WTC11 (cell line): Measurements from ENCODE around the gene IFITM10.

Source experiments
- CBFB ChIP-seq: sonication (generic); formaldehyde crosslinking; IDR thresholded peaks from 2 replicates; pipeline ENCODE4 v1.8.1; 2022; ENCODE audit warnings: mild to moderate bottlenecking, low read depth, missing genetic modification reagents
- CTCF ChIP-seq: fragments of 200-600 bp; IDR thresholded peaks from 2 replicates; pipeline ENCODE4 v1.8.0; 2022; ENCODE audit warnings: antibody characterized with exemption
- ESRRA ChIP-seq: sonication (generic); formaldehyde crosslinking; IDR thresholded peaks from 2 replicates; pipeline ENCODE4 v1.8.1; 2022; ENCODE audit warnings: mild to moderate bottlenecking, missing genetic modification reagents, borderline replicate concordance
- FOXJ3 ChIP-seq: sonication (generic); formaldehyde crosslinking; IDR thresholded peaks from 2 replicates; pipeline ENCODE4 v1.9.0; 2021; ENCODE audit warnings: missing genetic modification reagents, mild to moderate bottlenecking, borderline replicate concordance
- IRF2 ChIP-seq: sonication (generic); formaldehyde crosslinking; IDR thresholded peaks from 2 replicates; pipeline ENCODE4 v1.8.0; 2022; ENCODE audit warnings: low read depth, missing genetic modification reagents, borderline replicate concordance
- JAZF1 ChIP-seq: fragments of 250-450 bp; sonication (Bioruptor Pico); IDR thresholded peaks from 2 replicates; pipeline ENCODE4 v1.9.0; 2021; ENCODE audit warnings: moderate library complexity, mild to moderate bottlenecking, inconsistent platforms
- KAT7 ChIP-seq: sonication (generic); formaldehyde crosslinking; IDR thresholded peaks from 2 replicates; pipeline ENCODE4 v1.8.1; 2023; ENCODE audit warnings: missing genetic modification reagents, mild to moderate bottlenecking, borderline replicate concordance
- NR1H2 ChIP-seq: sonication (generic); formaldehyde crosslinking; IDR thresholded peaks from 2 replicates; pipeline ENCODE4 v1.9.0; 2021; ENCODE audit warnings: mild to moderate bottlenecking, moderate library complexity, missing genetic modification reagents
- NR2C2 ChIP-seq: sonication (generic); formaldehyde crosslinking; IDR thresholded peaks from 2 replicates; pipeline ENCODE4 v1.8.0; 2022; ENCODE audit warnings: mild to moderate bottlenecking, missing genetic modification reagents
- PRDM15 ChIP-seq: sonication (generic); formaldehyde crosslinking; IDR thresholded peaks from 2 replicates; pipeline ENCODE4 v1.8.0; 2022; ENCODE audit warnings: missing genetic modification reagents
- ZNF281 ChIP-seq: sonication (generic); formaldehyde crosslinking; IDR thresholded peaks from 2 replicates; pipeline ENCODE4 v1.8.0; 2023; ENCODE audit warnings: mild to moderate bottlenecking, missing genetic modification reagents
- TF ChIP-seq, protein P1 (sequence below): sonication (generic); formaldehyde crosslinking; IDR thresholded peaks from 2 replicates; pipeline ENCODE4 v1.8.1; 2023; ENCODE audit warnings: mild to moderate bottlenecking, moderate library complexity, missing genetic modification reagents
- TF ChIP-seq, protein P2 (sequence below): sonication (generic); formaldehyde crosslinking; IDR thresholded peaks from 2 replicates; pipeline ENCODE4 v1.8.0; 2022; ENCODE audit warnings: mild to moderate bottlenecking, missing genetic modification reagents

DNA sequence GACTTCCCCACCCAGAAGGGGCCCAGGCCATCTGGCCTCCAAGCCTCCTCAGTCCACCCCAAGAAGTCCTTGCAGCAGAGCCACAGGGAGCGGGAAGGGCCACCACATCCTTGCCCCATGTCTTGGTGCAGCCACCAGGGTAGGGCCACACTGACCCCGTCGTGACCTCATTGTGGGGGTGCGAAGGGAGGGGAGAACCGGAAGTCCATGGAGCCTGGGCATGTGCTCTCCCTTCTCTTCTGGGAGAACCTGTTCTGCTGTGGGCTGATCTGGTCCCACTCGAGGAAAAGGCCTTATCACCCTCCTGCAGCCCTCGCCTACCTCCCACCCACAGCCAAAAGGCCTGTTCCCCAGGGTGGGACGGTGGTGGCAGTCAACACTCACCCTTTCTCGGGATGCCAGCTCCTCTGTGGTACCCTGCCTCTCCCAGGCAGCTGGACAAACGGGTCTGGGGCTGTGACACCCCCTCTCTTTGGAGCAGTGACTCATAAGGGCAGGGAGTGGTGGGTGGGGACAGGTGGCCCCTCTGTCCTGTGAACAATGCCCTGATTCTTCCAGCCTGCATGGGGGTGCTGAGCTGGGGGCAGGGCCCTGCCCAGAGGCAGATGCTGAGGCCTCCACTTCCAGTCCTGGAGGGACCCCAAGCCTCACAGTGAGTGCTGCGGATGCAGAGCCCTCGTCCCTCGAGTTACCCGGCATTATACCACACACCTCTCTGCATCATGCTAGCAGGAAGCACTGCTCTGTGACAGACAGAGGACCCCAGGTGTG is 27.9 kb upstream of the IFITM10 start:
- TF ChIP-seq CTCF, result no peak
- TF ChIP-seq NR2C2 (CRISPR knock-in tag), result no peak
- no peak for TF ChIP-seq IRF2 (CRISPR knock-in tag)
- TF ChIP-seq FOXJ3 (CRISPR knock-in tag), result no peak
- no peak for TF ChIP-seq ESRRA
- no peak for TF ChIP-seq KAT7
- no peak for TF ChIP-seq ZNF281 (CRISPR knock-in tag)
- TF ChIP-seq JAZF1 (CRISPR knock-in tag), result no peak
- TF ChIP-seq, protein P1, sequence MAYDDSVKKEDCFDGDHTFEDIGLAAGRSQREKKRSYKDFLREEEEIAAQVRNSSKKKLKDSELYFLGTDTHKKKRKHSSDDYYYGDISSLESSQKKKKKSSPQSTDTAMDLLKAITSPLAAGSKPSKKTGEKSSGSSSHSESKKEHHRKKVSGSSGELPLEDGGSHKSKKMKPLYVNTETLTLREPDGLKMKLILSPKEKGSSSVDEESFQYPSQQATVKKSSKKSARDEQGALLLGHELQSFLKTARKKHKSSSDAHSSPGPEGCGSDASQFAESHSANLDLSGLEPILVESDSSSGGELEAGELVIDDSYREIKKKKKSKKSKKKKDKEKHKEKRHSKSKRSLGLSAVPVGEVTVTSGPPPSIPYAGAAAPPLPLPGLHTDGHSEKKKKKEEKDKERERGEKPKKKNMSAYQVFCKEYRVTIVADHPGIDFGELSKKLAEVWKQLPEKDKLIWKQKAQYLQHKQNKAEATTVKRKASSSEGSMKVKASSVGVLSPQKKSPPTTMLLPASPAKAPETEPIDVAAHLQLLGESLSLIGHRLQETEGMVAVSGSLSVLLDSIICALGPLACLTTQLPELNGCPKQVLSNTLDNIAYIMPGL (CRISPR knock-in tag), result no peak
- TF ChIP-seq NR1H2, result no peak
- no peak for TF ChIP-seq PRDM15 (CRISPR knock-in tag)
- TF ChIP-seq, protein P2, sequence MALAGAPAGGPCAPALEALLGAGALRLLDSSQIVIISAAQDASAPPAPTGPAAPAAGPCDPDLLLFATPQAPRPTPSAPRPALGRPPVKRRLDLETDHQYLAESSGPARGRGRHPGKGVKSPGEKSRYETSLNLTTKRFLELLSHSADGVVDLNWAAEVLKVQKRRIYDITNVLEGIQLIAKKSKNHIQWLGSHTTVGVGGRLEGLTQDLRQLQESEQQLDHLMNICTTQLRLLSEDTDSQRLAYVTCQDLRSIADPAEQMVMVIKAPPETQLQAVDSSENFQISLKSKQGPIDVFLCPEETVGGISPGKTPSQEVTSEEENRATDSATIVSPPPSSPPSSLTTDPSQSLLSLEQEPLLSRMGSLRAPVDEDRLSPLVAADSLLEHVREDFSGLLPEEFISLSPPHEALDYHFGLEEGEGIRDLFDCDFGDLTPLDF (CRISPR knock-in tag), result no peak
- no peak for TF ChIP-seq CBFB (CRISPR knock-in tag)
